HepG2 (cell line): ENCODE results near the gene IGFBP6. TPM values are rescaled to one million over a fixed set of nuclear protein-coding genes. Genes with fewer than 3 reads are reported as not detected.

Experiments used
- ELF4 ChIP-seq: sonication (generic); formaldehyde crosslinking; IDR thresholded peaks from 2 replicates; pipeline ENCODE4 v1.5.0; 2020; ENCODE audit warnings: missing genetic modification reagents, mild to moderate bottlenecking, moderate library complexity, borderline replicate concordance
- ESRRA ChIP-seq: sonication (generic); formaldehyde crosslinking; IDR thresholded peaks from 2 replicates; pipeline ENCODE4 v1.5.1; 2020; ENCODE audit warnings: mild to moderate bottlenecking, low read depth, missing genetic modification reagents
- FOXC1 ChIP-seq: sonication (generic); formaldehyde crosslinking; IDR thresholded peaks from 2 replicates; pipeline ENCODE4 v1.8.0; 2022; ENCODE audit warnings: mild to moderate bottlenecking, missing genetic modification reagents, borderline replicate concordance
- GTF2F1 ChIP-seq: fragments of 150-350 bp; IDR thresholded peaks from 2 replicates; pipeline ENCODE4 v1.6.1; 2014; ENCODE audit warnings: low read length
- JARID2 ChIP-seq: sonication (generic); formaldehyde crosslinking; IDR thresholded peaks from 2 replicates; pipeline ENCODE4 v1.8.1; 2023; ENCODE audit warnings: missing genetic modification reagents, inconsistent platforms; ENCODE audit not compliant: insufficient replicate concordance
- JUN ChIP-seq: sonication (generic); formaldehyde crosslinking; IDR thresholded peaks from 2 replicates; pipeline ENCODE4 v1.4.0; 2020; ENCODE audit warnings: mild to moderate bottlenecking, missing genetic modification reagents
- MED8 ChIP-seq: sonication (generic); formaldehyde crosslinking; IDR thresholded peaks from 2 replicates; pipeline ENCODE4 v1.8.1; 2023; ENCODE audit warnings: mild to moderate bottlenecking, missing genetic modification reagents; ENCODE audit not compliant: insufficient replicate concordance
- MTA1 ChIP-seq: sonication (generic); formaldehyde crosslinking; IDR thresholded peaks from 2 replicates; pipeline ENCODE4 v1.4.0; 2020; ENCODE audit warnings: missing genetic modification reagents, mild to moderate bottlenecking, borderline replicate concordance
- NFKB2 ChIP-seq: sonication (generic); formaldehyde crosslinking; IDR thresholded peaks from 2 replicates; pipeline ENCODE4 v1.4.0; 2020; ENCODE audit warnings: missing genetic modification reagents, borderline replicate concordance
- THYN1 ChIP-seq: sonication (generic); formaldehyde crosslinking; IDR thresholded peaks from 2 replicates; pipeline ENCODE4 v1.8.1; 2023; ENCODE audit warnings: low read depth, mild to moderate bottlenecking, moderate library complexity, missing genetic modification reagents, borderline replicate concordance
- ZC3H4 ChIP-seq: sonication (generic); formaldehyde crosslinking; IDR thresholded peaks from 2 replicates; pipeline ENCODE4 v1.4.0; 2020; ENCODE audit warnings: missing genetic modification reagents, borderline replicate concordance
- ZEB1 ChIP-seq: IDR thresholded peaks from 2 replicates; pipeline ENCODE4 v1.6.1; 2012; ENCODE audit warnings: mild to moderate bottlenecking, low read depth, inconsistent platforms; ENCODE audit not compliant: insufficient replicate concordance
- ZNF850 ChIP-seq: sonication (generic); formaldehyde crosslinking; conservative IDR thresholded peaks from 2 replicates; pipeline ENCODE4 v1.9.0; 2021; ENCODE audit warnings: mild to moderate bottlenecking, missing genetic modification reagents
- polyA plus RNA-seq, 8 experiments: library from polyadenylated mRNA; depleted of rRNA in 3 of 8; stranded (reverse) in 7 of 8; unstranded in 1 of 8; fragments of >200 nt; fragmentation: Illumina TruSeq in 4 of 8; extraction: Trizol in 4 of 8; gene quantifications; 2 replicates each; pipeline versions ENCODE4 v1.2.1 to v1.2.3, GENCODE V29; 2011 to 2016; ENCODE audit warnings: low read depth in 4 of 8, missing spikeins in 1 of 8, mixed read lengths in 1 of 8; ENCODE audit not compliant: insufficient read depth in 1 of 8
- total RNA-seq, 5 experiments: library from RNA; depleted of rRNA; stranded (reverse); fragments of >200 nt; fragmentation: Illumina TruSeq; extraction: Trizol; gene quantifications; 2 replicates each; pipeline ENCODE4 v1.2.3, GENCODE V29; 2016; ENCODE audit warnings: low read depth in 1 of 5
- TF ChIP-seq, protein P1 (sequence below): sonication (generic); formaldehyde crosslinking; IDR thresholded peaks from 2 replicates; pipeline ENCODE4 v1.8.1; 2023; ENCODE audit warnings: missing genetic modification reagents, mild to moderate bottlenecking, borderline replicate concordance
- TF ChIP-seq, protein P2 (sequence below): sonication (generic); formaldehyde crosslinking; conservative IDR thresholded peaks from 2 replicates; pipeline ENCODE4 v1.5.0; 2020; ENCODE audit warnings: missing genetic modification reagents
- TF ChIP-seq, protein P3 (sequence below): sonication (generic); formaldehyde crosslinking; IDR thresholded peaks from 2 replicates; pipeline ENCODE4 v1.4.0; 2020; ENCODE audit warnings: missing genetic modification reagents
- TF ChIP-seq, protein P4 (sequence below): IDR thresholded peaks from 2 replicates; pipeline ENCODE4 v1.6.1; 2016; ENCODE audit warnings: missing genetic modification reagents, missing compliant biosample characterization
- TF ChIP-seq, protein P5 (sequence below): sonication (generic); formaldehyde crosslinking; IDR thresholded peaks from 2 replicates; pipeline ENCODE4 v1.5.0; 2020; ENCODE audit warnings: missing genetic modification reagents, mild to moderate bottlenecking, borderline replicate concordance
- TF ChIP-seq, protein P6 (sequence below): sonication (generic); formaldehyde crosslinking; IDR thresholded peaks from 2 replicates; pipeline ENCODE4 v1.5.1; 2020; ENCODE audit warnings: mild to moderate bottlenecking, missing genetic modification reagents, borderline replicate concordance
- TF ChIP-seq, protein P7 (sequence below): sonication (generic); formaldehyde crosslinking; IDR thresholded peaks from 2 replicates; pipeline ENCODE4 v1.5.0; 2020; ENCODE audit warnings: mild to moderate bottlenecking, missing genetic modification reagents, moderate library complexity

The IGFBP6 gene
- total and polyA plus RNA-seq, 2 of the 13 experiments (the other 11 are each of a cell fraction or from before 2014, with no cell fraction given) = 3.9 to 25.2 TPM

DNA sequence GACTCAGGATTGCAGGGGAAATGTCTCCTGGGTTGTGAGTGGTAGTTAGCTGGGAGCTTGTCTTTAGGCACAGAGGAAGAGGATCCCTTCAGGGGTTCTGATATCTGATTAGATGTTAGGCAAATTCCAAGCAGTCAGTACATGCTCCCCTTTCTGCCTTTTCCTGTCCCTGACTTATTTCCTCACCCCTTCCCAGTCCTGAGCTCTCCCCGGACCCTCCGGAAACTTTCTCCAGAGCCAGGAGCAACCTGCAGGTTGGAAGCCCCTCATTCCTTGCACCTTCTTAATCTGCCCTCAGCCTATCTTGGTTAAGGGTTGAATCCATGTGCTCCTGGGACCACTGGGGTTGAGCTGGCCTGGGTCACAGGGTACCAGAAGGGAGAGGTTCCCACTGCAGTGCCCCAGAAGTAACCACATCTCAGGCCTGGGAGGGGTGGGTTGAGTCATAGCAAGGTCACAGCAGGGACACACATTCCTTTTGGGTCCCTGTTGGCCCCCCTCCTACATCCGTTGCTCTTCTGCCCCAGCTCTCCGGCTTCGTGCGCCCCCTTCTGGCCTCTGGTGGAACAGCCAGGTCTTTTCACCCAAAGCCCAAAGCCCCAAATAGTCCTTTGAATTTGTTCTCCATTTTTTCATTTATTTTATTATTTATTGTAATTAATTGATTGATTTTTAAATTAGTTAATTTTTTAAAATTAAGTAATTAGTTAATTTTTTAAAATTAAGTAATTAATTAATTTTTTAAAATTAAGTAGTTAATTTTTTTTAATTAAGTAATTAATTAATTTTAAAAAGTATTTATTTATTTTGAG, 1.8 kb downstream of the IGFBP6 start (continued):
- TF ChIP-seq, protein P1, sequence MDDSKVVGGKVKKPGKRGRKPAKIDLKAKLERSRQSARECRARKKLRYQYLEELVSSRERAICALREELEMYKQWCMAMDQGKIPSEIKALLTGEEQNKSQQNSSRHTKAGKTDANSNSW (CRISPR knock-in tag) = no peak
- TF ChIP-seq, protein P2, sequence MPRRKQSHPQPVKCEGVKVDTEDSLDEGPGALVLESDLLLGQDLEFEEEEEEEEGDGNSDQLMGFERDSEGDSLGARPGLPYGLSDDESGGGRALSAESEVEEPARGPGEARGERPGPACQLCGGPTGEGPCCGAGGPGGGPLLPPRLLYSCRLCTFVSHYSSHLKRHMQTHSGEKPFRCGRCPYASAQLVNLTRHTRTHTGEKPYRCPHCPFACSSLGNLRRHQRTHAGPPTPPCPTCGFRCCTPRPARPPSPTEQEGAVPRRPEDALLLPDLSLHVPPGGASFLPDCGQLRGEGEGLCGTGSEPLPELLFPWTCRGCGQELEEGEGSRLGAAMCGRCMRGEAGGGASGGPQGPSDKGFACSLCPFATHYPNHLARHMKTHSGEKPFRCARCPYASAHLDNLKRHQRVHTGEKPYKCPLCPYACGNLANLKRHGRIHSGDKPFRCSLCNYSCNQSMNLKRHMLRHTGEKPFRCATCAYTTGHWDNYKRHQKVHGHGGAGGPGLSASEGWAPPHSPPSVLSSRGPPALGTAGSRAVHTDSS (CRISPR knock-in tag) = no peak
- TF ChIP-seq ESRRA (CRISPR knock-in tag) (peak; percentile 90), JUN (CRISPR knock-in tag) (0 out of 2 replicates have a peak, but pooled peaks have one; percentile 35), NFKB2 (CRISPR knock-in tag) (no peak; the same call in 1 of the 2 replicates), JARID2 (CRISPR knock-in tag) (no peak), ELF4 (CRISPR knock-in tag) (no peak), ZEB1 (no peak), THYN1 (no peak), MED8 (CRISPR knock-in tag) (no peak), GTF2F1 (no peak), ZNF850 (CRISPR knock-in tag) (no peak), ZC3H4 (CRISPR knock-in tag) (no peak), MTA1 (CRISPR knock-in tag) (peak; percentile 31; the same call in 1 of the 2 replicates), FOXC1 (CRISPR knock-in tag) (no peak)
- TF ChIP-seq, protein P3, sequence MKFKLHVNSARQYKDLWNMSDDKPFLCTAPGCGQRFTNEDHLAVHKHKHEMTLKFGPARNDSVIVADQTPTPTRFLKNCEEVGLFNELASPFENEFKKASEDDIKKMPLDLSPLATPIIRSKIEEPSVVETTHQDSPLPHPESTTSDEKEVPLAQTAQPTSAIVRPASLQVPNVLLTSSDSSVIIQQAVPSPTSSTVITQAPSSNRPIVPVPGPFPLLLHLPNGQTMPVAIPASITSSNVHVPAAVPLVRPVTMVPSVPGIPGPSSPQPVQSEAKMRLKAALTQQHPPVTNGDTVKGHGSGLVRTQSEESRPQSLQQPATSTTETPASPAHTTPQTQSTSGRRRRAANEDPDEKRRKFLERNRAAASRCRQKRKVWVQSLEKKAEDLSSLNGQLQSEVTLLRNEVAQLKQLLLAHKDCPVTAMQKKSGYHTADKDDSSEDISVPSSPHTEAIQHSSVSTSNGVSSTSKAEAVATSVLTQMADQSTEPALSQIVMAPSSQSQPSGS (CRISPR knock-in tag) = no peak
- TF ChIP-seq, protein P4, sequence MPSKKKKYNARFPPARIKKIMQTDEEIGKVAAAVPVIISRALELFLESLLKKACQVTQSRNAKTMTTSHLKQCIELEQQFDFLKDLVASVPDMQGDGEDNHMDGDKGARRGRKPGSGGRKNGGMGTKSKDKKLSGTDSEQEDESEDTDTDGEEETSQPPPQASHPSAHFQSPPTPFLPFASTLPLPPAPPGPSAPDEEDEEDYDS (CRISPR knock-in tag) = peak; percentile 25; the same call in 1 of the 2 replicates
- TF ChIP-seq, protein P5, sequence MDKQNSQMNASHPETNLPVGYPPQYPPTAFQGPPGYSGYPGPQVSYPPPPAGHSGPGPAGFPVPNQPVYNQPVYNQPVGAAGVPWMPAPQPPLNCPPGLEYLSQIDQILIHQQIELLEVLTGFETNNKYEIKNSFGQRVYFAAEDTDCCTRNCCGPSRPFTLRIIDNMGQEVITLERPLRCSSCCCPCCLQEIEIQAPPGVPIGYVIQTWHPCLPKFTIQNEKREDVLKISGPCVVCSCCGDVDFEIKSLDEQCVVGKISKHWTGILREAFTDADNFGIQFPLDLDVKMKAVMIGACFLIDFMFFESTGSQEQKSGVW (CRISPR knock-in tag) = no peak
- TF ChIP-seq, protein P6, sequence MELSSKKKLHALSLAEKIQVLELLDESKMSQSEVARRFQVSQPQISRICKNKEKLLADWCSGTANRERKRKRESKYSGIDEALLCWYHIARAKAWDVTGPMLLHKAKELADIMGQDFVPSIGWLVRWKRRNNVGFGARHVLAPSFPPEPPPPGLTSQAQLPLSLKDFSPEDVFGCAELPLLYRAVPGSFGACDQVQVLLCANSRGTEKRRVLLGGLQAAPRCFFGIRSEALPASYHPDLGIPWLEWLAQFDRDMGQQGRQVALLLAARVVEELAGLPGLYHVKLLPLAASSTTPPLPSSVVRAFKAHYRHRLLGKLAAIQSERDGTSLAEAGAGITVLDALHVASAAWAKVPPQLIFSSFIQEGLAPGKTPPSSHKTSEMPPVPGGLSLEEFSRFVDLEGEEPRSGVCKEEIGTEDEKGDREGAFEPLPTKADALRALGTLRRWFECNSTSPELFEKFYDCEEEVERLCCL (CRISPR knock-in tag) = no peak
- TF ChIP-seq, protein P7, sequence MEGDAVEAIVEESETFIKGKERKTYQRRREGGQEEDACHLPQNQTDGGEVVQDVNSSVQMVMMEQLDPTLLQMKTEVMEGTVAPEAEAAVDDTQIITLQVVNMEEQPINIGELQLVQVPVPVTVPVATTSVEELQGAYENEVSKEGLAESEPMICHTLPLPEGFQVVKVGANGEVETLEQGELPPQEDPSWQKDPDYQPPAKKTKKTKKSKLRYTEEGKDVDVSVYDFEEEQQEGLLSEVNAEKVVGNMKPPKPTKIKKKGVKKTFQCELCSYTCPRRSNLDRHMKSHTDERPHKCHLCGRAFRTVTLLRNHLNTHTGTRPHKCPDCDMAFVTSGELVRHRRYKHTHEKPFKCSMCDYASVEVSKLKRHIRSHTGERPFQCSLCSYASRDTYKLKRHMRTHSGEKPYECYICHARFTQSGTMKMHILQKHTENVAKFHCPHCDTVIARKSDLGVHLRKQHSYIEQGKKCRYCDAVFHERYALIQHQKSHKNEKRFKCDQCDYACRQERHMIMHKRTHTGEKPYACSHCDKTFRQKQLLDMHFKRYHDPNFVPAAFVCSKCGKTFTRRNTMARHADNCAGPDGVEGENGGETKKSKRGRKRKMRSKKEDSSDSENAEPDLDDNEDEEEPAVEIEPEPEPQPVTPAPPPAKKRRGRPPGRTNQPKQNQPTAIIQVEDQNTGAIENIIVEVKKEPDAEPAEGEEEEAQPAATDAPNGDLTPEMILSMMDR (CRISPR knock-in tag) = peak; percentile 89
